Brain microvascular endothelial cell (primary cell): Measurements from ENCODE around the gene CCDC47.
"Not testable (repeated sequence)": the region's sequence is repeated elsewhere in the genome, so short reads cannot be mapped to it uniquely, and the experiment has no call there.

ENCODE experiments used
- DNase-seq: peaks from one replicate; pipeline ENCODE4 v3.0.0-alpha.2; 2020
- H3K27ac ChIP-seq: fragments of 250-450 bp; sonication (Bioruptor Pico); 2 replicates; pipeline ENCODE4 v1.5.1; 2020; ENCODE audit warnings: mild to moderate bottlenecking, moderate library complexity
- H3K27me3 ChIP-seq: fragments of 250-450 bp; sonication (Bioruptor Pico); replicated peaks from 2 replicates; pipeline ENCODE4 v1.5.1; 2020; ENCODE audit warnings: mild to moderate bottlenecking
- H3K36me3 ChIP-seq: fragments of 250-450 bp; sonication (Bioruptor Pico); replicated peaks from 2 replicates; pipeline ENCODE4 v1.5.1; 2020; ENCODE audit warnings: mild to moderate bottlenecking
- H3K4me3 ChIP-seq: 2 replicates; pipeline ENCODE4 v1.5.1; 2011; ENCODE audit warnings: low read depth, mild to moderate bottlenecking, control low read depth, low read length, moderate library complexity
- in situ Hi-C: cut with HindIII; loops from 2 replicates; pipeline ENCODE4 v1.10.0; 2017; ENCODE audit warnings: low sequenced_read_pairs, low pct_ligation_motif_present
- TF ChIP-seq, protein P1 (sequence below): IDR thresholded peaks from 2 replicates; pipeline ENCODE4 v1.5.1; 2011; ENCODE audit warnings: low read depth, mild to moderate bottlenecking, moderate library complexity, low read length, control low read depth, inconsistent platforms; ENCODE audit errors: missing control alignments

CCDC47 gene

DNA sequence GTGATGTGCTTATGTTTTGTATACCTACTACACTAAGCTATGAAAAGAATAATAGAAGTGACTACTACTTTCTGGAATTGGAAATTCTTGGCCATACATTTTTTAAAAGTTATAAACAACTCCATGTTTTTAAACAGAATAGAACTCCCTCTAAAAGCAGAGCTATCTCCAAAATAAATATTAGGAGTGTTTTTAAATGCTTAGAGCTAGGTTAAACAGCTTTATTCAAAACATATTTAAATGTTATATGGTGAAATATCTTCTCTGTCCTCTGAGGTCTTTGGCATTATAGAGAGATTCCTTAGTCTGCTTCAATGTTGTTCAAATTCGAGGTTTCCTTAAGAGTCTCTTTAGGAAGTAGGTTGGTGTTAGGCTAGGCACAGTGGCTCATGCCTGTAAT is 30.9 kb upstream of the CCDC47 start:
- Histone ChIP-seq H3K27me3 (no peaks in the 10 kb centered on the region), H3K4me3 (no peak overlapping the region), H3K36me3 (peaks cover 82% of the 10 kb centered on the region), H3K27ac (no peak overlapping the region)
- TF ChIP-seq, protein P1, sequence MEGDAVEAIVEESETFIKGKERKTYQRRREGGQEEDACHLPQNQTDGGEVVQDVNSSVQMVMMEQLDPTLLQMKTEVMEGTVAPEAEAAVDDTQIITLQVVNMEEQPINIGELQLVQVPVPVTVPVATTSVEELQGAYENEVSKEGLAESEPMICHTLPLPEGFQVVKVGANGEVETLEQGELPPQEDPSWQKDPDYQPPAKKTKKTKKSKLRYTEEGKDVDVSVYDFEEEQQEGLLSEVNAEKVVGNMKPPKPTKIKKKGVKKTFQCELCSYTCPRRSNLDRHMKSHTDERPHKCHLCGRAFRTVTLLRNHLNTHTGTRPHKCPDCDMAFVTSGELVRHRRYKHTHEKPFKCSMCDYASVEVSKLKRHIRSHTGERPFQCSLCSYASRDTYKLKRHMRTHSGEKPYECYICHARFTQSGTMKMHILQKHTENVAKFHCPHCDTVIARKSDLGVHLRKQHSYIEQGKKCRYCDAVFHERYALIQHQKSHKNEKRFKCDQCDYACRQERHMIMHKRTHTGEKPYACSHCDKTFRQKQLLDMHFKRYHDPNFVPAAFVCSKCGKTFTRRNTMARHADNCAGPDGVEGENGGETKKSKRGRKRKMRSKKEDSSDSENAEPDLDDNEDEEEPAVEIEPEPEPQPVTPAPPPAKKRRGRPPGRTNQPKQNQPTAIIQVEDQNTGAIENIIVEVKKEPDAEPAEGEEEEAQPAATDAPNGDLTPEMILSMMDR, result no peak
- in situ Hi-C loops, result no loop called here
- no peak for DNase-seq

- TF ChIP-seq, protein P1, result no peak
- no peak for DNase-seq
- Histone ChIP-seq H3K36me3 (peaks cover 82% of the 10 kb centered on the region), H3K27me3 (no peaks in the 10 kb centered on the region), H3K27ac (no peak overlapping the region), H3K4me3 (no peak overlapping the region)
- in situ Hi-C loops, result no loop called here
Measured at GRCh38 chr17:63800783-63801182, 27.4 kb upstream of the CCDC47 start.

DNA sequence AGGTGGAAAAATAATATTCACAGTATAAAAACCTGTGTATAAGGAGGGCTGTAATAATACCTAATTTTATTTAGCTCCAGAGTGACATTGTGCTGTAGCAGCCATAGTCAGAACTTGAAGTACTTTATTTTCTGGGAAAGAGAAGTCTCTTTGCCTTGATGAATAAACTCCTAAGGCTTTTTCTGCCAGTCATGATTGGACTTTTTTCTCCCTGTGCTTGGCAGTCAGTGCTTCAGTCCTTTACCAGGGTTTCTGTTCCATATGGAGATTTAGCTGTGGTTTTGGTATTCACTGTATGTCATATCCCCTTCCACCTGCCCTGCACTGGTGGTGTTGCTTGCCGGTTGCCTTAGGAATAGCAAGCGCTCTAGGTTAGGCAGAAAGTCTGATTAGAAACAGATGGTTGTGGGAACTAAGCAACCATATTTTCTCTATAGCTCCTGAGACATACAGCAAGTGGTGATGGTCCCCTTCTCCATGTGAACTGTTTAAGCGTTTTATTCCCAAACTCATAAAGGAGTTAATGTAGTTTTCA is 25.2 kb upstream of the CCDC47 start:
- Histone ChIP-seq H3K27me3 (no peaks in the 10 kb centered on the region), H3K4me3 (no peak overlapping the region), H3K36me3 (peaks cover 88% of the 10 kb centered on the region), H3K27ac (no peak overlapping the region)
- TF ChIP-seq, protein P1, result no peak
- DNase-seq, result no peak
- in situ Hi-C loops, result no loop called here

GRCh38 chr17:63796375-63796774 is 23.0 kb upstream of the CCDC47 start:
- H3K27ac ChIP-seq, H3K4me3 ChIP-seq, DNase-seq, in situ Hi-C loops, H3K27me3 ChIP-seq: not testable (repeated sequence)
- peaks cover 89% of the 10 kb centered on the region for H3K36me3 ChIP-seq

DNA sequence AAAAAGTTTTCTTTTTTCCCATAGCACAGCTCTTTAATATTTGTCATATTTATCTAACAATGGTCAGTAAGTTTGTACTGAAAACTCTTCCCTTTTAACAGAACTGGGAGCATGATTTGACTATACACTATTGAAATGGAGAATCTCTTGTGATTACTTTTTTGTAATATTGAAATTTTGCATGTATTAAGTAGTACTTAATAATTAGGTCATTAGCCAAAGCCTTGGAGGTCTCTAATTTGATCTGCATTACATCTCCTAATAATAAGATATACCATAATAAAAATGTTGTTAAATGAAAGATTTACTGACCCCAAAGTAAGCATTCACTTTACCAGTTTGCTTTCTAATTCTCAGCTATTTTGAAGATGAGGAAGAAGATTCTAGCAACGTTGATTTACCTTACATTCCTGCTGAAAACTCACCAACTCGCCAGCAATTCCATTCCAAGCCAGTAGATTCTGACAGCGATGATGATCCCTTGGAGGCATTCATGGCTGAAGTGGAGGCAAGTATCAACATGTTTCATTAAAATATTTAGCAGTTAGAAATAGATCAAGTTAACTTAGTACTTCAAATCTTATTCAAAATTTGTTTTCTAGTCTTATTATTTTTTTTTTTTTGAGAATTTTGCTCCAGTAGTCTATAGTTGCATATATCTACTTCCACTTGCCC is 18.8 kb upstream of the CCDC47 start:
- Histone ChIP-seq H3K27ac (no peak overlapping the region), H3K27me3 (no peaks in the 10 kb centered on the region), H3K36me3 (peaks cover 87% of the 10 kb centered on the region), H3K4me3 (no peak overlapping the region)
- no peak for DNase-seq
- TF ChIP-seq, protein P1, result no peak
- in situ Hi-C loops, result no loop called here

GRCh38 chr17:63790057-63790456 is 16.7 kb upstream of the CCDC47 start:
- TF ChIP-seq, protein P1, result no peak
- no peak for DNase-seq
- H3K36me3 ChIP-seq, result peaks cover 75% of the 10 kb centered on the region
- in situ Hi-C loops, result no loop called here
- H3K27me3 ChIP-seq, result no peaks in the 10 kb centered on the region
- H3K4me3 ChIP-seq, result no peak overlapping the region
- no peak overlapping the region for H3K27ac ChIP-seq
